ENCODE results near the gene CDH18. TPM values are rescaled to one million over a fixed set of nuclear protein-coding genes. Genes with fewer than 3 reads are reported as not detected.

Gene CDH18
- total and polyA plus RNA-seq, 2 donors from 2014 or later: not detected

GRCh38 chr5:19713740-19714139, 274.3 kb downstream of the CDH18 start:
- no peaks in the 10 kb centered on the region for H3K27me3 ChIP-seq (ENCODE audit: control insufficient read depth, insufficient read depth, low read length)
- TF ChIP-seq CTCF (IDR thresholded peaks at IDR 0.05; ENCODE audit: borderline replicate concordance, extremely low read depth, insufficient read depth): no peak
- H3K4me1 ChIP-seq (ENCODE audit: control insufficient read depth in 2 of 3, insufficient read depth in 2 of 3, low read depth in 1 of 3, low read length in 3 of 3): no peaks in the 10 kb centered on the region
- intact Hi-C loops (cut with DNase I): no loop called here
- no peaks in the 10 kb centered on the region for H3K36me3 ChIP-seq (ENCODE audit: control insufficient read depth in 2 of 3, insufficient read depth in 3 of 3, low read length in 3 of 3)
- DNase-seq: no peak
- H3K9ac ChIP-seq (ENCODE audit: low read length in 3 of 3): no peak overlapping the region
- H3K9me3 ChIP-seq (ENCODE audit: control insufficient read depth in 2 of 3, insufficient read depth in 1 of 3, low read length in 3 of 3): no peaks in the 10 kb centered on the region
- no peak for FAIRE-seq
- H3K4me3 ChIP-seq (ENCODE audit: low read length in 3 of 3): no peak overlapping the region
- H3K27ac ChIP-seq (ENCODE audit: low read depth in 2 of 2, low read length in 2 of 2): no peak overlapping the region

- DNase-seq (no peak), FAIRE-seq (no peak)
- Histone ChIP-seq H3K27ac (ENCODE audit: low read depth in 2 of 2, low read length in 2 of 2) (no peak overlapping the region), H3K36me3 (ENCODE audit: control insufficient read depth in 2 of 3, insufficient read depth in 3 of 3, low read length in 3 of 3) (no peaks in the 10 kb centered on the region), H3K27me3 (ENCODE audit: control insufficient read depth, insufficient read depth, low read length) (no peaks in the 10 kb centered on the region), H3K4me3 (ENCODE audit: low read length in 3 of 3) (no peak overlapping the region), H3K4me1 (ENCODE audit: control insufficient read depth in 2 of 3, insufficient read depth in 2 of 3, low read depth in 1 of 3, low read length in 3 of 3) (no peaks in the 10 kb centered on the region), H3K9ac (ENCODE audit: low read length in 3 of 3) (no peak overlapping the region), H3K9me3 (ENCODE audit: control insufficient read depth in 2 of 3, insufficient read depth in 1 of 3, low read length in 3 of 3) (no peaks in the 10 kb centered on the region)
- TF ChIP-seq CTCF (IDR thresholded peaks at IDR 0.05; ENCODE audit: borderline replicate concordance, extremely low read depth, insufficient read depth): no peak
- intact Hi-C loops (cut with DNase I): no loop called here
Measured at GRCh38 chr5:19709403-19709802, 278.6 kb downstream of the CDH18 start.

GRCh38 chr5:19706776-19707175, 281.2 kb downstream of the CDH18 start:
- H3K27me3 ChIP-seq (ENCODE audit: control insufficient read depth, insufficient read depth, low read length): no peaks in the 10 kb centered on the region
- DNase-seq (no peak), FAIRE-seq (no peak)
- H3K27ac ChIP-seq (ENCODE audit: low read depth in 2 of 2, low read length in 2 of 2): no peak overlapping the region
- TF ChIP-seq CTCF (IDR thresholded peaks at IDR 0.05; ENCODE audit: borderline replicate concordance, extremely low read depth, insufficient read depth): no peak
- no peak overlapping the region for H3K9ac ChIP-seq (ENCODE audit: low read length in 3 of 3)
- intact Hi-C loops (cut with DNase I): no loop called here
- no peaks in the 10 kb centered on the region for H3K9me3 ChIP-seq (ENCODE audit: control insufficient read depth in 2 of 3, insufficient read depth in 1 of 3, low read length in 3 of 3)
- no peaks in the 10 kb centered on the region for H3K4me1 ChIP-seq (ENCODE audit: control insufficient read depth in 2 of 3, insufficient read depth in 2 of 3, low read depth in 1 of 3, low read length in 3 of 3)
- no peaks in the 10 kb centered on the region for H3K36me3 ChIP-seq (ENCODE audit: control insufficient read depth in 2 of 3, insufficient read depth in 3 of 3, low read length in 3 of 3)
- H3K4me3 ChIP-seq (ENCODE audit: low read length in 3 of 3): no peak overlapping the region

GRCh38 chr5:19701731-19702130, 286.3 kb downstream of the CDH18 start:
- FAIRE-seq: no peak
- TF ChIP-seq CTCF (IDR thresholded peaks at IDR 0.05; ENCODE audit: borderline replicate concordance, extremely low read depth, insufficient read depth): no peak
- intact Hi-C loops (cut with DNase I): no loop called here

More at GRCh38 chr5:19701731-19702130, 286.3 kb downstream of the CDH18 start:
- Histone ChIP-seq H3K4me3 (ENCODE audit: low read length in 3 of 3) (no peak overlapping the region), H3K27ac (ENCODE audit: low read depth in 2 of 2, low read length in 2 of 2) (no peak overlapping the region), H3K9ac (ENCODE audit: low read length in 3 of 3) (no peak overlapping the region), H3K9me3 (ENCODE audit: control insufficient read depth in 2 of 3, insufficient read depth in 1 of 3, low read length in 3 of 3) (no peaks in the 10 kb centered on the region), H3K4me1 (ENCODE audit: control insufficient read depth in 2 of 3, insufficient read depth in 2 of 3, low read depth in 1 of 3, low read length in 3 of 3) (no peaks in the 10 kb centered on the region), H3K36me3 (ENCODE audit: control insufficient read depth in 2 of 3, insufficient read depth in 3 of 3, low read length in 3 of 3) (no peaks in the 10 kb centered on the region), H3K27me3 (ENCODE audit: control insufficient read depth, insufficient read depth, low read length) (no peaks in the 10 kb centered on the region)
- no peak for DNase-seq

Data from kidney (tissue), 14 donors.